Suprapubic skin (tissue), 4 donors: Measurements from ENCODE around the gene MBP.

Source experiments
- CTCF ChIP-seq, 2 donors: fragments of 200-600 bp in 1 of 2; fragments of 450-650 bp in 1 of 2; sonication (generic) in 1 of 2; IDR thresholded peaks; one replicate each; pipeline ENCODE4 v1.5.1; 2016 to 2019; ENCODE audit warnings: antibody characterized with exemption in 2 of 2, mild to moderate bottlenecking in 1 of 2, moderate library complexity in 1 of 2
- EP300 ChIP-seq: sonication (generic); formaldehyde crosslinking; IDR thresholded peaks from one replicate; pipeline ENCODE4 v1.6.1; 2017; ENCODE audit warnings: antibody characterized with exemption
- POLR2A ChIP-seq, 2 donors: fragments of 450-650 bp; IDR thresholded peaks; one replicate each; pipeline ENCODE4 v1.6.1; 2017; ENCODE audit warnings: antibody characterized with exemption in 2 of 2, mild to moderate bottlenecking in 2 of 2, moderate library complexity in 2 of 2
- POLR2AphosphoS5 ChIP-seq, 3 donors: sonication (generic); formaldehyde crosslinking; IDR thresholded peaks; one replicate each; pipeline ENCODE4 v1.6.1; 2017; ENCODE audit warnings: antibody characterized with exemption in 3 of 3

- TF ChIP-seq POLR2A (IDR thresholded peaks at IDR 0.05), result no peak
- TF ChIP-seq CTCF (IDR thresholded peaks at IDR 0.05), result no peak
- TF ChIP-seq POLR2AphosphoS5 (IDR thresholded peaks at IDR 0.05), result no peak
- TF ChIP-seq EP300, result no peak
Observed at GRCh38 chr18:77119101-77119850, 13.3 kb downstream of the MBP start.
